ENCODE data around the gene RAB17. TPM values are rescaled to one million over a fixed set of nuclear protein-coding genes. Genes with fewer than 3 reads are reported as not detected.

Gene RAB17
- total RNA-seq, 1 donor: 0.43 TPM

- TF ChIP-seq CTCF (IDR thresholded peaks at IDR 0.05; ENCODE audit: insufficient read depth, low read depth, low read length): no peak
- no peak for DNase-seq (ENCODE audit: low read depth)
- H3K4me3 ChIP-seq (ENCODE audit: low read depth, low read length): no peak overlapping the region
These were observed 48.4 kb downstream of the RAB17 start for GRCh38 chr2:237542001-237542704.

GRCh38 chr2:237541243-237541642 is 49.3 kb downstream of the RAB17 start:
- H3K4me3 ChIP-seq (ENCODE audit: low read depth, low read length): no peak overlapping the region
- no peak for DNase-seq (ENCODE audit: low read depth)
- TF ChIP-seq CTCF (IDR thresholded peaks at IDR 0.05; ENCODE audit: insufficient read depth, low read depth, low read length): no peak

GRCh38 chr2:237540823-237541222 is 49.7 kb downstream of the RAB17 start:
- TF ChIP-seq CTCF (IDR thresholded peaks at IDR 0.05; ENCODE audit: insufficient read depth, low read depth, low read length): no peak
- peak; percentile 66 for DNase-seq (ENCODE audit: low read depth)
- no peak overlapping the region for H3K4me3 ChIP-seq (ENCODE audit: low read depth, low read length)

- TF ChIP-seq CTCF (IDR thresholded peaks at IDR 0.05; ENCODE audit: insufficient read depth, low read depth, low read length): no peak
- DNase-seq (ENCODE audit: low read depth): no peak
- H3K4me3 ChIP-seq (ENCODE audit: low read depth, low read length): no peak overlapping the region
These were observed 50.2 kb downstream of the RAB17 start for GRCh38 chr2:237540223-237540775.

GRCh38 chr2:237539681-237540080 is 50.9 kb downstream of the RAB17 start:
- no peak for DNase-seq (ENCODE audit: low read depth)
- no peak for TF ChIP-seq CTCF (IDR thresholded peaks at IDR 0.05; ENCODE audit: insufficient read depth, low read depth, low read length)
- no peak overlapping the region for H3K4me3 ChIP-seq (ENCODE audit: low read depth, low read length)

GRCh38 chr2:237538901-237539300 is 51.6 kb downstream of the RAB17 start:
- TF ChIP-seq CTCF (IDR thresholded peaks at IDR 0.05; ENCODE audit: insufficient read depth, low read depth, low read length): no peak
- H3K4me3 ChIP-seq (ENCODE audit: low read depth, low read length): no peak overlapping the region
- no peak for DNase-seq (ENCODE audit: low read depth)
